ENCODE results near the gene SDR39U1.

The SDR39U1 gene

DNA sequence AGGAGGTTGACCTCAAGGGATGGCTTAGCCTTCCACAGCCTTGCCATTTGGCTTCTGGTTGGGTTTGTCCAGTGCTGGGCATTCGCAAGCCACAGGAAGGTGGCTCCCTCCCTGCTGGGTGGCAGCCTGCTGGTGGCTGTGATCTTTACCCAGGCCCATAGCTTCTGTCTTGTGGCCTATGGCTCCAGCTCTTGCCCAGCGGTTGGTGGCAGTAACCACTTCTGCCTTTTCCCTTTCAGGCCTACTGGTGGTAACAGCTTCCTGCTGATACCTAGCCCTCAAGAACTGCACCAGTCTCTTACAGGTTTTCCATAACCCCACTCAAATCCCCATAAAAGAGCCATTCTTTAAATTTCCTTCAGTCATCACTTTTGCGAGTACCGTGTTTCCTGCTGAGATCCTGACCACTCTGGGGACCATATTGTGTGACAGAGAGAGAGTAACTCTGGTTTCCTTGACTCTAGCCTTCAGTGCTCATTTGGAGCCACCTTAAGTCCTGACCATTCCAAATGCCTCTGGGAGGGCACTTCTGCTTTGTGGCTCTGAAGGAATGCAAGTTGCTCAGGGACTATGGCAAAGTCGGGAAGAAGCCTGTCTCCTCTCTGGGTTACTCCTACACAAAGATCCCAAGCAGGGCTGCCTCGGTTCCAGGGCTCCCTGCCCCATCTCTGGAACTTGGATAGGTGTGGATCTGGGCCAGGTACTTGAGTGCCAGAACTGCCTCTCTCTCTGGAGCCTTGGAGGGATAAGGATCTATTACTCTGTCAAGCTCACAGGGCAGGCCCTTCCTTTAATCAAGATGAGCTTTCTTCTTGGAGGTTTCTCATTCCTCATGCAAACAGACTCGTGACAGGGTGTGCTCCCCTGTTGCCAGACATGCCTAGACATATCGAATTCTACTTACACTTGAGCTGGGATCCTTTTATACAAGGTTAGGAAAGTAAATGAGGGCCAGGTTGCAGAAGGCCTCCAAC, 46.7 kb downstream of the SDR39U1 start:
- no peak for DNase-seq (ENCODE audit: low spot score)
- TF ChIP-seq, protein P1, sequence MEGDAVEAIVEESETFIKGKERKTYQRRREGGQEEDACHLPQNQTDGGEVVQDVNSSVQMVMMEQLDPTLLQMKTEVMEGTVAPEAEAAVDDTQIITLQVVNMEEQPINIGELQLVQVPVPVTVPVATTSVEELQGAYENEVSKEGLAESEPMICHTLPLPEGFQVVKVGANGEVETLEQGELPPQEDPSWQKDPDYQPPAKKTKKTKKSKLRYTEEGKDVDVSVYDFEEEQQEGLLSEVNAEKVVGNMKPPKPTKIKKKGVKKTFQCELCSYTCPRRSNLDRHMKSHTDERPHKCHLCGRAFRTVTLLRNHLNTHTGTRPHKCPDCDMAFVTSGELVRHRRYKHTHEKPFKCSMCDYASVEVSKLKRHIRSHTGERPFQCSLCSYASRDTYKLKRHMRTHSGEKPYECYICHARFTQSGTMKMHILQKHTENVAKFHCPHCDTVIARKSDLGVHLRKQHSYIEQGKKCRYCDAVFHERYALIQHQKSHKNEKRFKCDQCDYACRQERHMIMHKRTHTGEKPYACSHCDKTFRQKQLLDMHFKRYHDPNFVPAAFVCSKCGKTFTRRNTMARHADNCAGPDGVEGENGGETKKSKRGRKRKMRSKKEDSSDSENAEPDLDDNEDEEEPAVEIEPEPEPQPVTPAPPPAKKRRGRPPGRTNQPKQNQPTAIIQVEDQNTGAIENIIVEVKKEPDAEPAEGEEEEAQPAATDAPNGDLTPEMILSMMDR (IDR thresholded peaks at IDR 0.05; ENCODE audit: extremely low read depth, insufficient read depth, missing control alignments), result no peak
- in situ Hi-C loops (cut with MboI; ENCODE audit: low pct_unique_long_range_greater_than_20kb, low sequenced_read_pairs, unreplicated experiment), result no loop called here

DNA sequence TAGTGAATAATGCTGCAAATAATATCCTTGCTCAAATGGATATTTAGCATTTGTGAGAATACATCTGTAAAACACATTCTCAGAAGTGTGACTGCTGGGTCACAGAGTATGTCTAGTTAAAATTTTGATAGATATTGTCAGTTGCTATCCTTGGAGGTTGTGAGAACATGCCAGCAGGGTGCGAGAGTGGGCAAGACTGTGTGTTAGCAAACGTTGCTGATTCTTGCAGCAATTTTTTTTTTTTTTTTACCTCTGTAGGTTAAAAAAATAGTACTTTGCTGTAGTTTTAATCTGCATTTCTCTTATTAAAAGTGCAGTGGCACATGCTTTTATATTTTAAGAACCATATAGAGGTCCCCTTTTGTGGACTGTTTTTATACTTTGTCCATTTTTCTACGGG, 48.3 kb downstream of the SDR39U1 start:
- DNase-seq (ENCODE audit: low spot score), result no peak
- TF ChIP-seq, protein P1 (IDR thresholded peaks at IDR 0.05; ENCODE audit: extremely low read depth, insufficient read depth, missing control alignments), result no peak
- in situ Hi-C loops (cut with MboI; ENCODE audit: low pct_unique_long_range_greater_than_20kb, low sequenced_read_pairs, unreplicated experiment), result no loop called here

DNA sequence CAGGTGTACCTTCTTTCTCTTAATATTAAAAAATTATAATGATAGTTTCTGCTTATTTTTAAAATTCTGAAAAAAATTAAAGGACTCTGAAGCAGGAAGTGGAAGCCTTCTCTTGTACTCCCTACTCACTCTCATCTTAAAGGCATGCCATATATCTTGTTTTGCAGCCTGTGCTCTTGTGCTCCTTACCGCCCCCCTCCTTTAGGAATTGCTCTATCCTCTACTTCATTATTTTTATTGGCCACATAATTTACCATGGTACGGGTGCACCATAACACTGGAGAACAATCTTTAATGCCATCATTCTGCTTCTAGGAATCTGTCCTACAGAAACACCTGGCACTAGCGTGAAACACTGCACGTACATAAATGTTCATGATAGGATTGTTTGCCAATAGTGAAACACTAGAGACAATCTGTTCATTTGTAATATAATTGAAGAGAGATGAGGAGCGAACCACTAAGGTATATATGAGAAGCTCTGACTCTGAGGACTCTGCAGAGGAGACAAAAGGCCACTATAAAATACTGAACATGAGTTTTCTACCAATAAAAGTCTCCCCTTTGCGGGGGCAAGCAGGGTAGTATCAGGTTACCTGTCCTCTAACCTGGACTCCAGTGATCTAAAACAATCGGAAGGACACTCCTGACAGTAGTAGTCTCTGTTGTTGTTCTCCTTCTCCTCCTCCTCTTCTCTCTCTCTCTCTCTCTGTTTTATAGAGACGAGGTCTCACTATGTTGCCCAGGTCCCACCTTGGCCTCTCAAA, 50.1 kb downstream of the SDR39U1 start:
- no peak for DNase-seq (ENCODE audit: low spot score)
- in situ Hi-C loops (cut with MboI; ENCODE audit: low pct_unique_long_range_greater_than_20kb, low sequenced_read_pairs, unreplicated experiment), result no loop called here
- TF ChIP-seq, protein P1 (IDR thresholded peaks at IDR 0.05; ENCODE audit: extremely low read depth, insufficient read depth, missing control alignments), result no peak

DNA sequence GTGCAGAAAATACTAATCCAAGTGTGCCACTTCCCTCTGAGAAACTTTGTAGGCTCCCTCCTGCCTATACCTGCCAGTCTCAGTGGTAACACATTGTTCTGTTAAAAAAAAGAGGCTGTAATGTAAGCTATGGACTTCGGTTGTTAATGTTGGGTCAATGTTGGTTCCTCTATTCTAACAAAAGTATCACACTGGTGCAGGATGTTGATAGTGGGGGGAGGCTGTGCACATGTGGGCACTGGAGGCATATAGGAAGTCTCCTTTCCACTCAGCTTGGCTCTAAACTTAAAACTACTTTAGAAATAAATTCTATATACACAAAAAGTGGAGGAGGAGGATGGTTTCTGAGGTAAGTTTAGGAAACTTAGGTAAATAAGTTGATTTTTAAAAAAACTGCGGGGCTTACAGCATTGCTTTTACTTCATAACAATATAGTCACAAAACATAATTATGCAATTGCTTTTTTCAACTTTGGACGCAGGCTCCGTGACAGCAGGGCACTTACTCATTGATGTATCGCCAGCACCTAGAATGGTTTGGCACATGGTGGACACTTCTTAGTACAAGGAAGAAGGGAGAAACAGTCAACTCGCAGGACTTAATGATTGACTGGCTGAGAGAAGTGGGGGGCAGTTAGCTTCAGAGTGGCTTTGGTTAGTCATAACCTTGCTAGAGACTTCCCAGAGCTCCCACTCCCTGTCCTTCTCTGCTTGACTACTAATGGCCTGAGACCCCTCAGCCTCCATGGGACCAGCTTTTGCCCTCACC, 51.7 kb downstream of the SDR39U1 start:
- no peak for DNase-seq (ENCODE audit: low spot score)
- TF ChIP-seq, protein P1 (IDR thresholded peaks at IDR 0.05; ENCODE audit: extremely low read depth, insufficient read depth, missing control alignments), result no peak
- in situ Hi-C loops (cut with MboI; ENCODE audit: low pct_unique_long_range_greater_than_20kb, low sequenced_read_pairs, unreplicated experiment), result no loop called here
